Brain microvascular endothelial cell (primary cell): ENCODE measurements around the gene KCNQ1.
A peak's percentile ranks its signal among the peaks of the same experiment; 100 is the strongest.

ENCODE experiments used
- DNase-seq: peaks from one replicate; pipeline ENCODE4 v3.0.0-alpha.2; 2020
- H3K27ac ChIP-seq: fragments of 250-450 bp; sonication (Bioruptor Pico); 2 replicates; pipeline ENCODE4 v1.5.1; 2020; ENCODE audit warnings: mild to moderate bottlenecking, moderate library complexity
- H3K27me3 ChIP-seq: fragments of 250-450 bp; sonication (Bioruptor Pico); replicated peaks from 2 replicates; pipeline ENCODE4 v1.5.1; 2020; ENCODE audit warnings: mild to moderate bottlenecking
- H3K36me3 ChIP-seq: fragments of 250-450 bp; sonication (Bioruptor Pico); replicated peaks from 2 replicates; pipeline ENCODE4 v1.5.1; 2020; ENCODE audit warnings: mild to moderate bottlenecking
- H3K4me3 ChIP-seq: 2 replicates; pipeline ENCODE4 v1.5.1; 2011; ENCODE audit warnings: low read depth, mild to moderate bottlenecking, control low read depth, low read length, moderate library complexity
- in situ Hi-C: cut with HindIII; loops from 2 replicates; pipeline ENCODE4 v1.10.0; 2017; ENCODE audit warnings: low sequenced_read_pairs, low pct_ligation_motif_present
- TF ChIP-seq, protein P1 (sequence below): IDR thresholded peaks from 2 replicates; pipeline ENCODE4 v1.5.1; 2011; ENCODE audit warnings: low read depth, mild to moderate bottlenecking, moderate library complexity, low read length, control low read depth, inconsistent platforms; ENCODE audit errors: missing control alignments

Gene KCNQ1

DNA sequence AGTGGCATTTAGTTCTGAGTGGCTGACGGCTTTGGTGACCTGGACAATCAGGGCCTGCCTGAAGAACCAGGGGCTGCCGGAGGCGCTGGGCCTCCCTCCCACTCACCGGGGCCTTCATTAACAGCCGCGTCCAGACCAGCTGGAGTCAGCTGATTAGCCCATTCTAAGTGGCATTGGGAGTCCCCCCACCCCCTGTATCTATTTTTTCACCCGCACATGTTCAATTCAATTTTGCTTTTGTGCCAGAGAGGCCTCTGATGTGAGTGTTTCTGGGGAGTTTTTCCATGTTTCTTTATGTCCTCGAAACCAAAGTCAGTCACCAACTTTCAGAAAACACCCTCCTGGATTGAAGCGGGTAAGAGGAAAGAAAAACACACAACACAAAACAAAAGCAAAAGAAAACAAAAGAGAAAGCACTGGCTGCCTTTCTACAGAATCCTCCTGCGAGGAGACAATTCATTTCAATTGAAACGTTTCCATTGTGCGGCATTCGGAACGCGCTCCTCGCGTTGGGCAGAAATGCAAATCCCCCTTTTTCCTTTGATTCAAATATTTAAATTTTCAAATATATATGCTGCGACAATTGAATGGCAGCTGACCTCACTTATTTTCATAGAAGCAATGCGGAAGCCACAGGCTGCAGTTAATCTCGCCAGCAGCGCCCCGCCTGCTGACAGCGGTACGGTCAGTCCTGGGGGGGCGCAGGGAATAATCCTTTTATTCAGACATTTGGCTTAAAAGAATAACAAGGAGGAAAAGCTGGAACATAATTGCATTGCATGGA is 423.1 kb downstream of the KCNQ1 start:
- DNase-seq = no peak
- in situ Hi-C loops = no loop called here
- Histone ChIP-seq H3K36me3 (no peaks in the 10 kb centered on the region), H3K27me3 (peaks cover 46% of the 10 kb centered on the region), H3K27ac (no peak overlapping the region), H3K4me3 (no peak overlapping the region)
- TF ChIP-seq, protein P1, sequence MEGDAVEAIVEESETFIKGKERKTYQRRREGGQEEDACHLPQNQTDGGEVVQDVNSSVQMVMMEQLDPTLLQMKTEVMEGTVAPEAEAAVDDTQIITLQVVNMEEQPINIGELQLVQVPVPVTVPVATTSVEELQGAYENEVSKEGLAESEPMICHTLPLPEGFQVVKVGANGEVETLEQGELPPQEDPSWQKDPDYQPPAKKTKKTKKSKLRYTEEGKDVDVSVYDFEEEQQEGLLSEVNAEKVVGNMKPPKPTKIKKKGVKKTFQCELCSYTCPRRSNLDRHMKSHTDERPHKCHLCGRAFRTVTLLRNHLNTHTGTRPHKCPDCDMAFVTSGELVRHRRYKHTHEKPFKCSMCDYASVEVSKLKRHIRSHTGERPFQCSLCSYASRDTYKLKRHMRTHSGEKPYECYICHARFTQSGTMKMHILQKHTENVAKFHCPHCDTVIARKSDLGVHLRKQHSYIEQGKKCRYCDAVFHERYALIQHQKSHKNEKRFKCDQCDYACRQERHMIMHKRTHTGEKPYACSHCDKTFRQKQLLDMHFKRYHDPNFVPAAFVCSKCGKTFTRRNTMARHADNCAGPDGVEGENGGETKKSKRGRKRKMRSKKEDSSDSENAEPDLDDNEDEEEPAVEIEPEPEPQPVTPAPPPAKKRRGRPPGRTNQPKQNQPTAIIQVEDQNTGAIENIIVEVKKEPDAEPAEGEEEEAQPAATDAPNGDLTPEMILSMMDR = peak; percentile 22

DNA sequence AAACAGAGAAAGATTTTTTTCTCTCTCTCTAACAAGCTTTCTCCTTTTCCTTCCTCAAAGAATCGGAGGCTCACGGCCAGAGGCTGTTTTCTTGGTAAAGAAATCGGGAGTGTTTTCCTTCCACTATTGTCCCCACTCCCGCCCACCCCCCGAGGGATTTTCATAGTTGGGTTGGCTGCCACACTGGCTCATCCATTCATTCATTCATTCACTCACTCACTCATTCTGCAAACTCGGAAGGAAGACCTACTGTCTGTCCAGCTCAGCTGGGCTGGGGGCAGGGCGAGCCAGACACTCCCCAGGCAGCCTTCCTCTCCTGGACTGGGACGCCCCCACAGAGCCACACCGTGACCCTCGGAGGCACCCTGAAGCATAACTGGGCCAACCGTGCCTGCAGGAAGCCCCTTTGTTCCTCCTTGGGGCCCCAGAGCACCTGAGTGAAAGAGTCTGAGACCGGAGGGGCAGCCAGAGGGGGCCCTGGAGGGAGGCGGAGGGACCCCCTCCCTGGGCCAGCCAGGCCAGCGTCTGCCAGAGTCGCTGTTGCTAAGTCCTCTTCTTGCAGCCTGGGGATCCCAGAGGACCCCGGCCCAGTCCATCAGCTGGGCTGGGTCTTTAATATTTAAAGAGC is 423.8 kb downstream of the KCNQ1 start:
- TF ChIP-seq, protein P1 = no peak
- Histone ChIP-seq H3K36me3 (no peaks in the 10 kb centered on the region), H3K27me3 (peaks cover 39% of the 10 kb centered on the region), H3K4me3 (no peak overlapping the region), H3K27ac (no peak overlapping the region)
- DNase-seq = no peak
- in situ Hi-C loops = no loop called here

DNA sequence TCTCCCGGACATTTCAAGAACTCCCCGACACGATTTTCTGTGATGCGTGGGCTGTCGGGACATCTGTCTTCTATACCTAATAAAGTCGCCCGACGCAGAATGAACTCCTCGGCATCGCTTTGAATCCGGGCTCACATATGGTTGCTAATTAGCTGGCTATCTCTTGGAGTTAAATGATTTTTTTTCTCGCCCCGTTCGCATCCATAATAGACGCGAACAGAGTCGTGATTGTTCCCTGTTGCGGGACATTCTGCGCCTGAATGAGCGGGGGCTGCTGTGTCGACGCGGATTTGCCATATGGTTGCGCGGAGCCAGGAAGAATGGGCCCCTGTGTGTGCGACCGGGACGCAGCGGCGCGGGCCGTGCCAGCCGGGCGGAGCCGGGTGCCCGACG is 424.3 kb downstream of the KCNQ1 start:
- H3K27ac ChIP-seq = no peak overlapping the region
- H3K27me3 ChIP-seq = peaks cover 39% of the 10 kb centered on the region
- H3K36me3 ChIP-seq = no peaks in the 10 kb centered on the region
- in situ Hi-C loops = no loop called here
- no peak overlapping the region for H3K4me3 ChIP-seq
- no peak for DNase-seq
- TF ChIP-seq, protein P1 = no peak

DNA sequence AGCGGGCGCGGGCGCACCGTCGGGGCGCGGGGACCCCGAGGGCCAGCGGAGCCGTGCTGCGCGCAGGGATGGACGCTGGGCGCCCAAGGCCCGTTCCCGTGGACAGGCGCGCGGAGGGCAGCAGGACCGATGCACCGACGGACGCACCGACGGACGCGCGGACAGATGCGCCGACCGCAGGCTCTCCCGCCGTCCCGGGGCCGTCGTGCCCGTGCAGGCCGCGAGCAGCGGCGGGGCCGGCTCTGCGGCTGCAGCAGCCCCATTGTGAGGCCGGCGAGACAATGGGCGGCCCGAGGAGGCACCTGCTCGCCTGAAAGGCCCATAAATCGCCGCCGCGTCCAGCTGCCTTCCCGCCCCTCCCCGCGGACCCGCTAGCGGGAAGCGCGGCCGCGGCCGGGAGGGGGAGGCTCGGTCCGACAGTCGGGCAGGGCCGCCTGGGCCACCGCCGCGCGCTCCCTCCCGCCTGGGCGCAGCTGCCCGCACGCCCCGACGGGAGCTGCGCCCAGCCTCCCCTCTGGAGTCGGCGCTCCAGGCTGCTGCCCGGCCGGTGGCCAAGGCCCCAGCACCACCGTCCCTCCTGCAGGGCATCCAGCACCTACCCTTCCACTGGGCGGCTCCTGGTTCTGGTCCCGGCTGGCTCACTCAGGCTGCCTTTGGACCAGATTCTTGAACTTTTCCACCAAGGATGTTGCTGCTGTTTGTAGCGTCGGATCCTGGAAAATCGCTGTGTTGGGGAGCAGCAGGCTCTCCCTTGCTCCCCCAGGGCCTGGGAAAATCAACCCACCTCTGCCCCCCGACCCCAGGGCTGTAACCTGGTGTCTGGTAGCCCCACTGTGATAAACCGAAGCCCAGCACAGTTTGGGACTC is 425.0 kb downstream of the KCNQ1 start:
- no peak for DNase-seq
- H3K27me3 ChIP-seq = peaks cover 37% of the 10 kb centered on the region
- in situ Hi-C loops = no loop called here

DNA sequence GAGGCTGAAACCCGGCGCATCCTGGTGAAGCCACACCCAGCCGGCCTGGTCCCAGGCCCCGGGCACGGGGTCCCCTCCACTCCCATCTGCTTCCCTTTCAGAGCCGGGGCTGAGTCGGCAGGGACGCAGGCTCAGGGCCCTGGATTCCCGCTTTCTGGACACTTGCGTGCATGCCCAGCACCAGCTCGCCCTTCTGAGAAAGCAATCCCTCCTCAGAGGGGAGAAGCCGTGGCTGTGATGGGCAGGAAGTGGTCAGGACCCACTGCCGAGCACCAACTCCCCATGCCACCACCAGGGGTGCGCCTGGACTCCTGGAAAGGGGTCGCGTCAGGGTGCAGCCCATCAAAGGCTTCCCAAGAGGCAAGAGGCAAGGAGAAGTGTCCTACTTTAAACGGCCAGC is 425.7 kb downstream of the KCNQ1 start:
- TF ChIP-seq, protein P1 = peak; percentile 30
- Histone ChIP-seq H3K36me3 (no peaks in the 10 kb centered on the region), H3K27me3 (peaks cover 34% of the 10 kb centered on the region), H3K27ac (no peak overlapping the region), H3K4me3 (no peak overlapping the region)
- in situ Hi-C loops = no loop called here
- no peak for DNase-seq

More for the DNA sequence above, 425.0 kb downstream of the KCNQ1 start:
- Histone ChIP-seq H3K4me3 (no peak overlapping the region), H3K27ac (no peak overlapping the region), H3K36me3 (no peaks in the 10 kb centered on the region)
- TF ChIP-seq, protein P1 = no peak
